ENCODE measurements around the gene PERCC1. TPM values are rescaled to one million over a fixed set of nuclear protein-coding genes. Genes with fewer than 3 reads are reported as not detected.

The PERCC1 gene
- total RNA-seq = not detected

- intact Hi-C loops (cut with DNase I) = no loop called here
- H3K4me3 ChIP-seq = no peak within 1 kb of the TSS
- H3K27ac ChIP-seq = no peak within 1 kb of the TSS
- no peaks in the 10 kb centered on the region for H3K9me3 ChIP-seq
- no peak for DNase-seq (ENCODE audit: extremely low spot score in 2 of 2)
- no peaks in the 10 kb centered on the region for H3K4me1 ChIP-seq
- H3K27me3 ChIP-seq = no peaks in the 10 kb centered on the region
- no peaks in the 10 kb centered on the region for H3K36me3 ChIP-seq
- TF ChIP-seq POLR2A (IDR thresholded peaks at IDR 0.05) = no peak
- no peak for TF ChIP-seq CTCF (IDR thresholded peaks at IDR 0.05)
- no peak for TF ChIP-seq POLR2AphosphoS5 (IDR thresholded peaks at IDR 0.05; ENCODE audit: insufficient read depth in 1 of 2, low read depth in 1 of 2)
Observed at GRCh38 chr16:1430759-1431496, at the start of gene PERCC1. PERCC1 (plus strand) TSS chr16:1431078; CDS start chr16:1432594, 1,516 bp downstream.

- intact Hi-C loops (cut with DNase I) = no loop called here
- H3K4me1 ChIP-seq = peaks cover 21% of the 10 kb centered on the region
Observed at GRCh38 chr16:1381612-1382406, 49.1 kb upstream of the PERCC1 start.

GRCh38 chr16:1383556-1383955 lies 47.3 kb upstream of the PERCC1 start:
- Histone ChIP-seq H3K4me3 (no peak overlapping the region), H3K27me3 (no peaks in the 10 kb centered on the region), H3K36me3 (peaks cover 0 to 19% of the 10 kb centered on the region in 2 donors), H3K27ac (no peak overlapping the region), H3K9me3 (no peaks in the 10 kb centered on the region), H3K4me1 (peaks cover 15% of the 10 kb centered on the region)
- DNase-seq (ENCODE audit: extremely low spot score in 2 of 2) = no peak
- intact Hi-C loops (cut with DNase I) = no loop called here
- no peak for TF ChIP-seq POLR2AphosphoS5 (IDR thresholded peaks at IDR 0.05; ENCODE audit: insufficient read depth in 1 of 2, low read depth in 1 of 2)
- TF ChIP-seq CTCF (IDR thresholded peaks at IDR 0.05) = no peak
- no peak for TF ChIP-seq POLR2A (IDR thresholded peaks at IDR 0.05)

More at GRCh38 chr16:1381612-1382406, 49.1 kb upstream of the PERCC1 start:
- Histone ChIP-seq H3K9me3 (no peaks in the 10 kb centered on the region), H3K27ac (no peak overlapping the region), H3K4me3 (no peak overlapping the region), H3K27me3 (no peaks in the 10 kb centered on the region), H3K36me3 (peaks cover 0 to 19% of the 10 kb centered on the region in 2 donors)
- no peak for DNase-seq (ENCODE audit: extremely low spot score in 2 of 2)
- TF ChIP-seq CTCF (IDR thresholded peaks at IDR 0.05) = no peak
- no peak for TF ChIP-seq POLR2A (IDR thresholded peaks at IDR 0.05)
- no peak for TF ChIP-seq POLR2AphosphoS5 (IDR thresholded peaks at IDR 0.05; ENCODE audit: insufficient read depth in 1 of 2, low read depth in 1 of 2)

GRCh38 chr16:1385232-1385631 lies 45.6 kb upstream of the PERCC1 start:
- no peak for TF ChIP-seq POLR2A (IDR thresholded peaks at IDR 0.05)
- TF ChIP-seq POLR2AphosphoS5 (IDR thresholded peaks at IDR 0.05; ENCODE audit: insufficient read depth in 1 of 2, low read depth in 1 of 2) = no peak

GRCh38 chr16:1387331-1387730 lies 43.5 kb upstream of the PERCC1 start:
- TF ChIP-seq CTCF (IDR thresholded peaks at IDR 0.05) = no peak
- TF ChIP-seq POLR2A (IDR thresholded peaks at IDR 0.05) = no peak
- Histone ChIP-seq H3K27ac (no peak overlapping the region), H3K27me3 (no peaks in the 10 kb centered on the region), H3K9me3 (no peaks in the 10 kb centered on the region), H3K36me3 (peaks cover 0 to 37% of the 10 kb centered on the region in 2 donors), H3K4me1 (no peaks in the 10 kb centered on the region), H3K4me3 (no peak overlapping the region)
- intact Hi-C loops (cut with DNase I) = no loop called here
- DNase-seq (ENCODE audit: extremely low spot score in 2 of 2) = no peak

More at GRCh38 chr16:1385232-1385631, 45.6 kb upstream of the PERCC1 start:
- no peak for DNase-seq (ENCODE audit: extremely low spot score in 2 of 2)
- Histone ChIP-seq H3K27ac (no peak overlapping the region), H3K4me1 (no peaks in the 10 kb centered on the region), H3K4me3 (no peak overlapping the region), H3K27me3 (no peaks in the 10 kb centered on the region), H3K36me3 (peaks cover 0 to 29% of the 10 kb centered on the region in 2 donors), H3K9me3 (no peaks in the 10 kb centered on the region)
- intact Hi-C loops (cut with DNase I) = no loop called here

All from vagina (tissue), 2 donors.